ENCODE data around the gene PCSK5. TPM values are rescaled to one million over a fixed set of nuclear protein-coding genes. Genes with fewer than 3 reads are reported as not detected.

Gene PCSK5
- total RNA-seq, 1 experiment from 2014 or later, result 6.9 TPM

- intact Hi-C loops (cut with micrococcal nuclease), result no loop called here
- Histone ChIP-seq H2AFZ (ENCODE audit: low read depth, low read length, poor library complexity, severe bottlenecking) (no peak overlapping the region), H3K36me3 (ENCODE audit: control insufficient read depth in 1 of 2, insufficient read depth in 2 of 2, low read length in 2 of 2) (no peaks in the 10 kb centered on the region), H3K27ac (ENCODE audit: low read depth, low read length) (no peak overlapping the region), H3K9me3 (ENCODE audit: control insufficient read depth in 1 of 2, insufficient read depth in 1 of 2, low read depth in 1 of 2, low read length in 2 of 2) (no peaks in the 10 kb centered on the region), H3K4me1 (ENCODE audit: control insufficient read depth in 1 of 2, insufficient read depth in 2 of 2, low read length in 2 of 2) (no peaks in the 10 kb centered on the region), H3K9ac (ENCODE audit: low read length) (no peak overlapping the region), H3K4me3 (replicated peaks in 1 of 2; ENCODE audit: low read depth in 1 of 2, low read length in 2 of 2) (no peak overlapping the region), H3K27me3 (ENCODE audit: insufficient read depth, low read length) (no peaks in the 10 kb centered on the region), H3K9me2 (ENCODE audit: insufficient read depth) (no peaks in the 10 kb centered on the region), H4K20me1 (ENCODE audit: insufficient read depth) (no peaks in the 10 kb centered on the region), H3K79me2 (ENCODE audit: insufficient read depth, low read length) (no peaks in the 10 kb centered on the region), H3K4me2 (ENCODE audit: low read length) (no peak overlapping the region)
- RAD21 ChIA-PET (ENCODE audit: low non-redundant PET in 1 of 2, low total read pairs in 2 of 2, uncharacterized antibody in 2 of 2, unreplicated experiment in 2 of 2), result no interaction called here
- ATAC-seq, result no peak
- CTCF ChIA-PET, result no interaction called here
- no TSS peak for BruUV-seq (replicated peaks)
- no peak for DNase-seq (ENCODE audit: low read depth, low spot score)
- POLR2A ChIA-PET, result no interaction called here
- TF ChIP-seq TCF7L2 (IDR thresholded peaks at IDR 0.05; ENCODE audit: borderline replicate concordance, extremely low read depth, insufficient read depth, insufficient read length) (no peak), ATF3 (IDR thresholded peaks at IDR 0.05) (no peak), CTCF (IDR thresholded peaks at IDR 0.05 in 2 of 3, conservative IDR thresholded peaks at IDR 0.05 in 1 of 3; ENCODE audit: borderline replicate concordance in 1 of 3, insufficient read depth in 1 of 3, low read depth in 2 of 3, low read length in 2 of 3) (no peak), EGR1 (IDR thresholded peaks at IDR 0.05; ENCODE audit: low read depth) (no peak), EZH2phosphoT487 (IDR thresholded peaks at IDR 0.05; ENCODE audit: borderline replicate concordance) (no peak), EZH2 (IDR thresholded peaks at IDR 0.05) (no peak), REST (IDR thresholded peaks at IDR 0.05; ENCODE audit: low read depth) (no peak), ZBTB33 (IDR thresholded peaks at IDR 0.05; ENCODE audit: extremely low read depth, insufficient replicate concordance, low read length) (no peak), JUND (IDR thresholded peaks at IDR 0.05) (no peak), ELF1 (IDR thresholded peaks at IDR 0.05; ENCODE audit: borderline replicate concordance, low read depth) (no peak), CEBPB (IDR thresholded peaks at IDR 0.05; ENCODE audit: low read depth) (no peak), RAD21 (IDR thresholded peaks at IDR 0.05; ENCODE audit: low read depth) (no peak), ZFX (IDR thresholded peaks at IDR 0.05) (no peak)
Measured at GRCh38 chr9:75871624-75872023, 18.8 kb upstream of the PCSK5 start.
